ENCODE results near the gene SUGCT. TPM values are rescaled to one million over a fixed set of nuclear protein-coding genes. Genes with fewer than 3 reads are reported as not detected.
"Not testable (repeated sequence)": the region's sequence is repeated elsewhere in the genome, so short reads cannot be mapped to it uniquely, and the experiment has no call there.

Gene SUGCT
- total RNA-seq, 1 experiment from 2014 or later: 1.6 TPM

- TF ChIP-seq, protein P1, sequence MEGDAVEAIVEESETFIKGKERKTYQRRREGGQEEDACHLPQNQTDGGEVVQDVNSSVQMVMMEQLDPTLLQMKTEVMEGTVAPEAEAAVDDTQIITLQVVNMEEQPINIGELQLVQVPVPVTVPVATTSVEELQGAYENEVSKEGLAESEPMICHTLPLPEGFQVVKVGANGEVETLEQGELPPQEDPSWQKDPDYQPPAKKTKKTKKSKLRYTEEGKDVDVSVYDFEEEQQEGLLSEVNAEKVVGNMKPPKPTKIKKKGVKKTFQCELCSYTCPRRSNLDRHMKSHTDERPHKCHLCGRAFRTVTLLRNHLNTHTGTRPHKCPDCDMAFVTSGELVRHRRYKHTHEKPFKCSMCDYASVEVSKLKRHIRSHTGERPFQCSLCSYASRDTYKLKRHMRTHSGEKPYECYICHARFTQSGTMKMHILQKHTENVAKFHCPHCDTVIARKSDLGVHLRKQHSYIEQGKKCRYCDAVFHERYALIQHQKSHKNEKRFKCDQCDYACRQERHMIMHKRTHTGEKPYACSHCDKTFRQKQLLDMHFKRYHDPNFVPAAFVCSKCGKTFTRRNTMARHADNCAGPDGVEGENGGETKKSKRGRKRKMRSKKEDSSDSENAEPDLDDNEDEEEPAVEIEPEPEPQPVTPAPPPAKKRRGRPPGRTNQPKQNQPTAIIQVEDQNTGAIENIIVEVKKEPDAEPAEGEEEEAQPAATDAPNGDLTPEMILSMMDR (IDR thresholded peaks at IDR 0.05; ENCODE audit: unreplicated experiment): no peak
- no peaks in the 10 kb centered on the region for H3K27me3 Mint-ChIP-seq (ENCODE audit: unreplicated experiment)
- no peaks in the 10 kb centered on the region for H3K4me1 Mint-ChIP-seq (ENCODE audit: low read depth, unreplicated experiment)
- peaks cover 6% of the 10 kb centered on the region for H3K9me3 Mint-ChIP-seq (ENCODE audit: low read depth, unreplicated experiment)
- CTCF ChIA-PET: no interaction called here
- no peak overlapping the region for H3K4me3 Mint-ChIP-seq (ENCODE audit: low read depth, unreplicated experiment)
- intact Hi-C loops (cut with micrococcal nuclease; ENCODE audit: unreplicated experiment): no loop called here
- BruUV-seq (replicated peaks): no TSS peak
- H3K27ac Mint-ChIP-seq (ENCODE audit: unreplicated experiment): no peak overlapping the region
- no peaks in the 10 kb centered on the region for H3K36me3 Mint-ChIP-seq (ENCODE audit: insufficient read depth, unreplicated experiment)
- no peak for DNase-seq
Measured at GRCh38 chr7:40402661-40403060, 267.9 kb downstream of the SUGCT start.

DNA sequence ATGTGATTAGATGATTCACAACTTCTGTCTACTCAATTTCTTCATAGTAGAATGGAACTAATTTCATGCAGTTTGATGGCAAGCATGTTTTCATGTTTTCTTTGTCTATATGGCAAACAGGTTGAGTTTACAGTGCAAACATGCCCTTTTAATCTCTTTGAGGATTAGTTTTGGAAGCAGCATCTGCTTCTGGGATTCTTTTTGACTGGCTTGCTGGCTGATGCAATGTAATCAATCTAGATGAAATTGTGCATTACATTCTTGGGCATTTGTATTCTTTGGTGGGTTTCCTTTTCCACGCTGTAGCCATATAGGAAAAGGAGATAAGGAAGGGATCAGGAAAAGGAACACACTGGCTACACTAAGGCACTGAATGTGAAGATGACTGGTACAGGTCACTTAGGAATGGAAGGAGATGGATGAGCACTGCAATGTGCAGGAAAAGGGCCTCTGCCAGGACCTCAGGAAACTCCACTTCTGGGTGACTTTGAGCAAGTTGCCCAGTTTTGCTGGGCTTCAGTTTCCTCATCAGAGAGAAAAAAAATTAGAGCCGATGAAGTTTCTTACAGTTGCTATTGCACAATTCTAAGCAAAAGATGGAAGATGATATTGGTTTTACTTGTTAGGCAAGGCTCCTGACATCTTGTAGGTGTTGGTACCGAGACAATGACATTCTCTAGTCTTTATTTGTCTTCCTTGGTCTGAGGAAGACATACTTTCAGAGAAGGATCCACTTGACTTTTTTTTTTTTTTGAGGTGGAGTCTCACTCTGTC is 269.1 kb downstream of the SUGCT start:
- CTCF ChIA-PET: no interaction called here
- H3K9me3 Mint-ChIP-seq (ENCODE audit: low read depth, unreplicated experiment): peaks cover 6% of the 10 kb centered on the region

DNA sequence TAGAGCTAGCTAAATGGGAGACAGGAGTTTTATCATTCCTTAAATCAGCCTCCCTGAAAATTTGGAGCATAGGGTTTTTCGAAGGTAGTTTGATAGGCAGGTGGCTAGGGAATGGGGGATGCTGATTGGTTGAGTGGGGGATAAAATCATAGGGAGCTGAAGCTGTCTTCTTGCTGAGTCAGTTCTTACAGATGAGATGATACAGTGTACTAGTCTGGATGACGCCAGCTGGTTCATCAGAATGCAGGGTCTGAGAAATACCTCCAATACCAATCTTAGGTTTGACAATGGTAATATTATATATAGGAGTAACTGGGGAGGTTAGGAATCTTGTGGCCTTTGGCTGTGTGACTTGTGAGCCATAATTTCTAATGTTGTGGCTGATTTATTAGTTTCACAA is 271.2 kb downstream of the SUGCT start:
- H3K27me3 Mint-ChIP-seq (ENCODE audit: unreplicated experiment): no peaks in the 10 kb centered on the region
- no peak overlapping the region for H3K27ac Mint-ChIP-seq (ENCODE audit: unreplicated experiment)
- H3K36me3 Mint-ChIP-seq (ENCODE audit: insufficient read depth, unreplicated experiment): no peaks in the 10 kb centered on the region
- no peaks in the 10 kb centered on the region for H3K4me1 Mint-ChIP-seq (ENCODE audit: low read depth, unreplicated experiment)
- no peak for DNase-seq
- no peak overlapping the region for H3K4me3 Mint-ChIP-seq (ENCODE audit: low read depth, unreplicated experiment)
- no TSS peak for BruUV-seq (replicated peaks)
- TF ChIP-seq, protein P1 (IDR thresholded peaks at IDR 0.05; ENCODE audit: unreplicated experiment): no peak
- CTCF ChIA-PET: interaction anchor here (0.7 kb wide), 1 partner anchor 1819 kb away, joined by 11 read pairs; no protein-coding TSS in a partner anchor
- H3K9me3 Mint-ChIP-seq (ENCODE audit: low read depth, unreplicated experiment): peaks cover 6% of the 10 kb centered on the region
- intact Hi-C loops (cut with micrococcal nuclease; ENCODE audit: unreplicated experiment): no loop called here

More for the DNA sequence above, 269.1 kb downstream of the SUGCT start:
- Mint-ChIP-seq H3K27me3 (ENCODE audit: unreplicated experiment) (no peaks in the 10 kb centered on the region), H3K4me3 (ENCODE audit: low read depth, unreplicated experiment) (no peak overlapping the region), H3K36me3 (ENCODE audit: insufficient read depth, unreplicated experiment) (no peaks in the 10 kb centered on the region), H3K27ac (ENCODE audit: unreplicated experiment) (no peak overlapping the region), H3K4me1 (ENCODE audit: low read depth, unreplicated experiment) (no peaks in the 10 kb centered on the region)
- BruUV-seq (replicated peaks): no TSS peak
- DNase-seq: no peak
- TF ChIP-seq, protein P1 (IDR thresholded peaks at IDR 0.05; ENCODE audit: unreplicated experiment): no peak
- intact Hi-C loops (cut with micrococcal nuclease; ENCODE audit: unreplicated experiment): no loop called here

DNA sequence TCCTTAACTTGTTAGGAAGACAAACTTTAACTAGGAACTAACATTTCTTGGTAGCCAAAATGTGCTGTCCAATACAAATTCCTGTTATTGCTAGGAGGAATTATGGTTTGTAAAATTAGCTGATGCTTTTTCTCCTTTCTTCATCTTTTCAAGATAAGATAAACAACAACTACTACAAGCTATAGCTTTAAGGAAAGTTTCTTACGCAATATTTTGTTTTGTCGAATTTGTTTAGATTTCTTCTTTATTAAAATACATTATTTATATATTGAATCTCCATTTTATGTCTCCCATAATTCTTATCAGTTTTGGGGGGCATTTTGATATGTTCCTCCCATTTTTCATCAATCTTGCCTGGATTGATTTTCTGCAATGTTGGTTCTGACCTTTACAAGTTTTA is 277.5 kb downstream of the SUGCT start:
- CTCF ChIA-PET: no interaction called here
- intact Hi-C loops (cut with micrococcal nuclease; ENCODE audit: unreplicated experiment): loop anchor here (5.0 kb wide), 1 partner anchor 260 kb away; no protein-coding TSS in a partner anchor
- H3K27ac Mint-ChIP-seq (ENCODE audit: unreplicated experiment): no peak overlapping the region
- no peaks in the 10 kb centered on the region for H3K36me3 Mint-ChIP-seq (ENCODE audit: insufficient read depth, unreplicated experiment)
- H3K9me3 Mint-ChIP-seq (ENCODE audit: low read depth, unreplicated experiment): no peaks in the 10 kb centered on the region
- BruUV-seq (replicated peaks): no TSS peak
- TF ChIP-seq, protein P1 (IDR thresholded peaks at IDR 0.05; ENCODE audit: unreplicated experiment): no peak
- no peaks in the 10 kb centered on the region for H3K4me1 Mint-ChIP-seq (ENCODE audit: low read depth, unreplicated experiment)
- DNase-seq: no peak
- H3K27me3 Mint-ChIP-seq (ENCODE audit: unreplicated experiment): no peaks in the 10 kb centered on the region
- no peak overlapping the region for H3K4me3 Mint-ChIP-seq (ENCODE audit: low read depth, unreplicated experiment)

- H3K9me3 Mint-ChIP-seq (ENCODE audit: low read depth, unreplicated experiment); H3K27ac Mint-ChIP-seq (ENCODE audit: unreplicated experiment); DNase-seq; H3K36me3 Mint-ChIP-seq (ENCODE audit: insufficient read depth, unreplicated experiment); H3K27me3 Mint-ChIP-seq (ENCODE audit: unreplicated experiment); H3K4me1 Mint-ChIP-seq (ENCODE audit: low read depth, unreplicated experiment); BruUV-seq (replicated peaks); CTCF ChIA-PET; H3K4me3 Mint-ChIP-seq (ENCODE audit: low read depth, unreplicated experiment): not testable (repeated sequence)
- intact Hi-C loops (cut with micrococcal nuclease; ENCODE audit: unreplicated experiment): loop anchor here (5.0 kb wide), 1 partner anchor 258 kb away; no protein-coding TSS in a partner anchor
Measured at GRCh38 chr7:40414704-40415103, 279.9 kb downstream of the SUGCT start.

Data from Calu3 (cell line).